Ovary (tissue), 10 donors: ENCODE measurements around the gene PHF14. TPM values are rescaled to one million over a fixed set of nuclear protein-coding genes. Genes with fewer than 3 reads are reported as not detected.
"Not testable (repeated sequence)": the region's sequence is repeated elsewhere in the genome, so short reads cannot be mapped to it uniquely, and the experiment has no call there.

Source experiments
- DNase-seq, 5 donors: peaks; one replicate each; pipeline ENCODE4 v3.0.0-alpha.2; 2019 to 2020
- H3K27ac ChIP-seq, 2 donors: fragments of 200-600 bp; one replicate each; pipeline versions ENCODE4 v1.5.1 to v1.8.0; 2019 to 2022
- H3K27me3 ChIP-seq: fragments of 200-600 bp; one replicate; pipeline ENCODE4 v1.8.0; 2022
- H3K36me3 ChIP-seq: fragments of 200-600 bp; sonication (generic); one replicate; pipeline ENCODE4 v1.5.1; 2019
- H3K4me1 ChIP-seq: one replicate; pipeline ENCODE4 v1.8.1; 2013; ENCODE audit warnings: mild to moderate bottlenecking, moderate library complexity; ENCODE audit not compliant: insufficient read depth
- H3K4me3 ChIP-seq: fragments of 200-600 bp; sonication (generic); one replicate; pipeline ENCODE4 v1.5.1; 2017
- H3K9me3 ChIP-seq, 2 donors: fragments of 200-600 bp in 1 of 2; sonication (generic) in 1 of 2; one replicate each; pipeline versions ENCODE4 v1.5.1 to v1.8.1; 2013 to 2019; ENCODE audit warnings: mild to moderate bottlenecking in 1 of 2, moderate library complexity in 1 of 2
- CTCF ChIP-seq, 3 donors: fragments of 450-650 bp in 2 of 3; fragments of 200-600 bp in 1 of 3; IDR thresholded peaks; one replicate each; pipeline versions ENCODE4 v1.5.1 to v1.8.0; 2016 to 2022; ENCODE audit warnings: antibody characterized with exemption in 3 of 3, mild to moderate bottlenecking in 1 of 3
- EP300 ChIP-seq: sonication (generic); formaldehyde crosslinking; IDR thresholded peaks from one replicate; pipeline ENCODE4 v1.6.1; 2017; ENCODE audit warnings: antibody characterized with exemption
- POLR2A ChIP-seq: fragments of 450-650 bp; IDR thresholded peaks from one replicate; pipeline ENCODE4 v1.6.1; 2017; ENCODE audit warnings: antibody characterized with exemption, mild to moderate bottlenecking, moderate library complexity
- WGBS, 3 donors: extraction: QIAGEN DNeasy Blood & Tissue Kit in 1 of 3; methylation state at CpG; one replicate each; pipeline versions ENCODE4 v1.1.5 to v1.1.7; 2013 to 2017; 5-methylcytosine and 5-hydroxymethylcytosine counted together
- intact Hi-C, 4 donors: fragments of 100-400 bp; cut with DNase I; formaldehyde crosslinking; loops; one replicate each; pipeline versions ENCODE4 v1.11.0 to v1.15.1; 2022 to 2023
- long read RNA-seq, 3 donors: library from polyadenylated mRNA in 2 of 3; unstranded in 2 of 3; transcript quantifications; one replicate each; pipeline ENCODE4 v2.0.0 and lab custom pipeline, GENCODE V29; 2021 to 2026
- polyA plus RNA-seq, 2 donors: library from polyadenylated mRNA; stranded (reverse); fragments of 200-250 nt in 1 of 2; fragments of 350-450 nt in 1 of 2; fragmentation: Illumina TruSeq in 1 of 2; extraction: RNeasy Lipid Tissue Mini Kit (QIAGEN cat#74804) in 1 of 2; gene quantifications; one replicate each; pipeline ENCODE4 v1.2.3, GENCODE V29; 2013 to 2014
- total RNA-seq, 7 donors: library from RNA; depleted of rRNA in 2 of 7; stranded (reverse); fragments of >200 nt in 2 of 7; fragmentation: NEBNext Ultra II Directional in 3 of 7; extraction: Animal tissue kit (Norgen Biotek cat#: 25700) in 3 of 7; gene quantifications; one replicate each; pipeline versions ENCODE4 v1.1.0 to v1.2.4, GENCODE V29; 2016 to 2023
- donor health status: DM: no; HTN: no; CAD: no; lungs with moderate emphysema.
- donor health status: DM: no; HTN: no; CAD: no.
- donor health status: Bipolar disorder and iron deficiency.
- donor health status: DM: yes; HTN: yes; CAD: no.
- donor health status: DM: no; HTN: no; CAD: no.
- donor health status: DM: yes; HTN: yes; CAD: no.

PHF14 gene
- total RNA-seq (10 to 100 TPM; 25.7 to 41.8 (median 35.6) TPM), polyA plus RNA-seq (10 to 100 TPM; 20.2 to 24.8 TPM)
- long read RNA-seq, donor 1, partial matches to known transcripts, result 10 of 12 reads
- long read RNA-seq, donor 1, other reads (novel, unspliced or antisense), result 2 of 12 reads
- long read RNA-seq, donor 2, partial matches to known transcripts, result 6 of 11 reads
- long read RNA-seq, donor 2, other reads (novel, unspliced or antisense), result 0 of 11 reads
- long read RNA-seq, donor 3, full-length matches to known transcripts, result 10 of 24 reads
- long read RNA-seq, donor 3, partial matches to known transcripts, result 8 of 24 reads
- long read RNA-seq, donor 3, other reads (novel, unspliced or antisense), result 6 of 24 reads

DNA sequence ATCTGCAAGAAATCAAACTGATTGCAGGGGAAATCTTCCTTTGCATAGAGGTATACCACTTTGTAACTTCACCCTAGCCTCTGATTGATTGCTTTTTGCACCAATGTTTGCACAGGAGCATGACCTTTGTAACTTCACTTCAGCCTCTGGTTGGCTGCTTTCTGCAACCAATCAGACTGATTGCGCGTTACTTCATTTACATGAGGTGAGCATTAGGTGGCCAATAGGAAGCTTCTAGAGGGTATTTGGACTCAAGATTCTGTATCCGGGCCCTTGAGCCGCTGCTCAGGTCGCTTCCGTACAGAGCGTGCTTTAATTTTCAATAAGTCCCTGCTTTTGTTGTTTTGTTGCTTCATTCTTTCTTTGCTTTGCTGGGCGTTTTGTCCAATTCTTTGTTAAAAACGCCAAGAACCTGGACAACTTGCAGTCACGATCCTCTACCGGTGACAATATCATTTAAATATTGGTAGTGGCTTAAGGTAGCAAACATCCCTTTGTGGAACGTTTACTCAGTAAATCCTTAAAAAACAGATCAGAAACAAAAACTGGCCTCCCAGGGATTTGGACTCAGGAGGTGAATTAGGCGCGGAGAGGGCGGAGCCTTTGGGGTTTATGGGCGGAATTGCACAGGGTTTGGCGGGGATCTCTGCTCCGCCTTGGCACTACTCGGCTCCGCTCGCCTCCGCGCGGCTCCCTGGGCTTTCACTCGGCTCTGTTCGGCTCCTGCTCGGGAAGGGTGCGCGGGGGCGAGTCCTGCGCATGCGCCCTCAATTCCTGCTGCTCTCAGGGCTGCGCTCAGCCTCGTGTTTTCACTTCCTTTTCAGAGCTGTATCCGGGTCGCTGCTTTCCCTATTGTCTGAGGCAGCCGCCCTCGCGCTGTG is at the start of gene PHF14:
PHF14 (plus strand) TSS at position 812 of the 881 bp plus-strand sequence. CDS start 452 bp downstream, outside the sequence.
- intact Hi-C loops, result no loop called here
- Histone ChIP-seq H3K4me1 (no peaks in the 10 kb centered on the region), H3K27ac (peak within 1 kb of the TSS; percentile 4 to 37), H3K36me3 (no peaks in the 10 kb centered on the region), H3K9me3 (no peaks in the 10 kb centered on the region), H3K27me3 (no peaks in the 10 kb centered on the region), H3K4me3 (peak within 1 kb of the TSS; percentile 94)
- TF ChIP-seq CTCF (IDR thresholded peaks at IDR 0.05) (no peak), POLR2A (peak; percentile 40)
- 11 to 15% (median 13%) methylated on average over 39 of the region's 39 CpGs for WGBS, 3 donors
- peak; percentile 96 to 98 (median 96) for DNase-seq

DNA sequence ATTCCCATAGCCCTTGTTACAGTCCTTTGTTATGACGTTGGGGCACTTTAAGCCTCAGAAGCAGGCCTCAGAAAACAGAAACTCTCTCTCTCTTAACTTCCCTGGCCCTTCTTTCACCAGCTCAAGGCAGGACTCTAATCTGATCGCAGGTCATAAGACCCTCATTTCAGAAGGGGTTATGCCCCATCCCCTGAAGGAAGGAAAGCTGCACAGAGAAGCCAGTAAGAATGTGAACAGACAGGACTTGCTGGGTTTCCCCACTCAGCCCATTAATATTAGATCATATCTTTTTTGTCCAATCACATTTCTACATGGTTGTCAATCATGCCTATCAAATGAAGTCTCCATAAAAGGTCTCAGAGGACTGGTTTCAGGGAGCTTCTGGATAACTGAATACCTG is 49.3 kb upstream of the PHF14 start:
- no peak overlapping the region for H3K4me3 ChIP-seq
- H3K9me3 ChIP-seq, result no peaks in the 10 kb centered on the region
- H3K27ac ChIP-seq, result no peak overlapping the region
- H3K4me1 ChIP-seq, result no peaks in the 10 kb centered on the region
- intact Hi-C loops, result no loop called here
- no peak for DNase-seq
- WGBS, 3 donors, result 89 to 91% (median 90%) methylated on average over 2 of the region's 2 CpGs
- H3K27me3 ChIP-seq, result no peaks in the 10 kb centered on the region
- no peaks in the 10 kb centered on the region for H3K36me3 ChIP-seq
- TF ChIP-seq POLR2A, result no peak
- TF ChIP-seq EP300, result no peak
- TF ChIP-seq CTCF (IDR thresholded peaks at IDR 0.05), result no peak

GRCh38 chr7:10928203-10928602 is 45.5 kb upstream of the PHF14 start:
- H3K9me3 ChIP-seq, H3K27ac ChIP-seq, H3K27me3 ChIP-seq, H3K4me1 ChIP-seq, H3K36me3 ChIP-seq, DNase-seq, intact Hi-C loops, H3K4me3 ChIP-seq: not testable (repeated sequence)
- WGBS, 3 donors, result 89 to 96% (median 90%) methylated on average over 3 of the region's 3 CpGs

GRCh38 chr7:10930551-10930950 is 43.1 kb upstream of the PHF14 start:
- Histone ChIP-seq H3K4me3 (no peak overlapping the region), H3K9me3 (no peaks in the 10 kb centered on the region), H3K27me3 (no peaks in the 10 kb centered on the region), H3K27ac (no peak overlapping the region), H3K4me1 (peaks cover 2% of the 10 kb centered on the region), H3K36me3 (no peaks in the 10 kb centered on the region)
- intact Hi-C loops, result no loop called here
- TF ChIP-seq CTCF (IDR thresholded peaks at IDR 0.05), result no peak
- no peak for TF ChIP-seq POLR2A
- no peak for TF ChIP-seq EP300
- WGBS, 3 donors, result 85 to 90% (median 89%) methylated on average over 3 of the region's 3 CpGs
- no peak for DNase-seq
